GM19193 (cell line): Measurements from ENCODE around the gene NFKBIA.

Experiments used
- POLR2A ChIP-seq: IDR thresholded peaks from 4 replicates; pipeline ENCODE4 v1.6.1; 2011; ENCODE audit not compliant: insufficient read depth, insufficient read length; ENCODE audit errors: extremely low read depth

The NFKBIA gene

DNA sequence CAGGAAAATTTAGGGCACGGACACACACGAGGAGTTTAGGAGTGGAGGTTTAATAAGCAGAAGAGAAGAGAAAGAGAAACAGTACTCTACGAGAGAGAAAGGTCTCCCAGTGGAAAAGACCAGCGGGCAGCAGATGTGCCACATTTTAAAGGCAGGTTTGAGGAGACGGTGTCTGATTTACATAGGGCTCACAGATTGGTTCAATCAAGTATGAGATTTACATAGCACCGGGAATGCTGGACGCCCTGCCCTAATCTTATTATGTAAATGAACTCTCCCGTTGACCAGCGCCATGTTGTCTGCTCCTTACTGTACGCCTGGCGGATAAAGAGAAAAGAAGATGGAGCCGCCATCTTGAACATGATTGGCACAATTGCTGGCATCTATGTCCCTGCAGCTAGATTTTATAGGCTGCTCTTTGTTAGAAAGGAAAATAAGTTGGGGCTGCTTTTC, 17.9 kb downstream of the NFKBIA start:
- no peak for TF ChIP-seq POLR2A

DNA sequence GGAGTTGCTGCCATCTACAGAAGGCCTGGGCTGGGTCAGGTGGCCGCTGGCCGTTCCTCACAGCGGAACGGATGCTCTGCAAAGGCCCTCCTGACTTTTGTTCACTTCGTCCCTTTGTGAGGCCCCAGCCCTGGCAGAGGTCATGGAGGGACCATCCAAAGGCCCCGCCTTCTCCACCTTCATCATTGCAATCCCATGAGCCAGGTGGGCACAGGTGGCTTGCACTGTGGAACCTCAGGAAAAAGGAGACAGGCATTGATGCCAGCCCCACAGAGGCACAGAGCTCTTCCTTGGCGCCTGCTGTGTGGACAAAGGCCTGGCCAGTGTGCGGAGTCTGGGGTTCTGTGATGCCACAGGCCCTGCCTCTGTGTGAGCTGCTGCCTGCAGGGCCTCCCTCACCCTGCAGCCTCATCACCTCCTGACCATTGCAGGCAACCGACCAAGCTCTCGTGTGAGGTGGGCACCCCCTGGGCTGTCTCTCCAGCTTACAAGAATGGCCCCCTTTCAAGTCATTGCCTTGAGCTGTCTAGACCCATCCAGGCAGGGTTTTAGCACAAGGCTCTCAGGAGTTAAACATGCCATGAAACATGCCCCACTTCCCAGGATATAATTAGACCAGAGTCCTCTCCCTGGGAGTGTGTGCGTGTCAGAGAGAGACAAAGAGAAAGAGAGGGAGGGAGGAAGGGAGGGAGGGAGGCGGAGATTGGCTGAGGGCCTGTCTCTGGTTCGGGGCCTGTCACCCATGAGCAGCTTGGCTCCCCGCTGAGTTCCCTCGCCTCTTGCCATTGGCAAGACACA, 19.3 kb downstream of the NFKBIA start:
- no peak for TF ChIP-seq POLR2A

DNA sequence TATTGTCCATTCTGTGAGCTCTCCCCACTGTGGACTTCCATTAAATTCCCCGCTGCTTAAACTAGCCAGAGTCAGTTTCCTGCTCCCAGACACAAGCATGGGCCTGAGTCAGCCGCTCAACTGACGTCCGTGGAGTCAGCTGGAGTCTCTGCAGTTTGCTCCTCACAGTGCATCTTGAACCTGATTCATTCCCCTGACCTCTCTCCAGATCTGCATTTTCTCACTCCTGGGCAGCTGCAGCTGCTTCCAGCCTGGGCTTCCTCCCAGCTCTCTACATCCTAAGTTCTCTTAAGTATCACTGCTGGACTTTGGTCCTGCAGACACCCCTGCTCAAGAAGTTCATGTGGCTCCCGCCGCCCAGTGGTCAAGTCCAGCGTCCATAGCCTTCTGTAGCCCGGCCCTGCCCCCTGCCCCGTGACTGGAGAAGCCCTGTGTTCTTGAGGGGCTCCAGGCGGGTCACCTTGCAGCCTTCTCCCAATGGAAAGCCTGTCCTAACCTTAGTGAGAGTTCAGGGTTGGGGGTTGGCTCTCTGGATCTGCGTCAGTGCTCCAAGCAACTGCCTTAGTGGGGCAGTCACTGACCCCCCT, 20.0 kb downstream of the NFKBIA start:
- no peak for TF ChIP-seq POLR2A

DNA sequence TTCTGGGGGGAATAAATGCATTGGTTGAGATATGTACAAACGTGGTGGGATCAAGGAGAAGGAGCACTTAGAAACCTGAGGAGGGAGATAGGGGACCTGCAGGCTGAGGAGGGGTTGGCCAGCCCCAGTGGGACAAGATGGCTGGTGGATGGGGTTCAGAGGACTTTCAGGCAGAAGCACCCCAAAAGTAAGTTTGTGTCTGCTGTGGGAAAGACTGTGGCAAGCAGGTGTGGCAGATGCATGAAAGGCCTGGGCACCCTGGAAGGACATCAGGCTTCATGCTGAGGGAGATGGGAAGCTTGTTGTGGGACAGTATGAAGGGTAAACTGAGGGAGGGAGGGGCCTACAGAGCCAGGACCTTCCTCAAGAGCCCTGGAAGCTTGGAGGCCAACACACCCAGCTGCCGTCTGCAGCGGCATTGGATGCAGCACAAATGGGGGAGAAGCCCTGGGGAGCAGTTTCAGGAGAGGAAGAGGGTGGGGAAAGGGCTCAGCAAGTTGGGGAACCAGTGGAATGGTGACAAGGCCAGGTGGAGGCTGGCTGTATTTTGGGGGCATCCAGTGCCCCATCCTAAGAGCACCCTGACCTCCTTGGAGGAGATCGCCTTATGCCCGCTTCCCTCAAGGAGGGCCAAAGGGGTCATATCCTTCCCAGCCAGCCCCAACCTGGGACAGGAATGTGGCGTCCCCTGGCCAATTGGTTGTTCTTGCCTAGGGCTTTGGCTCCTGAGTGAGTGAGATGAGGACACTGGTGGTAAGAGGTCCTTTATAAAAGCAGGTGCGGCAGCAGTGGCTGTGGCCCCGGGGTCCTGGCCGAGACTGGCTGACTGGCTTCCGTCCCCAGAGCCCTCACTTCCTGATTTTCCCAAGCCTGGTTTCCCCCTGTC, 20.7 kb downstream of the NFKBIA start:
- TF ChIP-seq POLR2A, result no peak

DNA sequence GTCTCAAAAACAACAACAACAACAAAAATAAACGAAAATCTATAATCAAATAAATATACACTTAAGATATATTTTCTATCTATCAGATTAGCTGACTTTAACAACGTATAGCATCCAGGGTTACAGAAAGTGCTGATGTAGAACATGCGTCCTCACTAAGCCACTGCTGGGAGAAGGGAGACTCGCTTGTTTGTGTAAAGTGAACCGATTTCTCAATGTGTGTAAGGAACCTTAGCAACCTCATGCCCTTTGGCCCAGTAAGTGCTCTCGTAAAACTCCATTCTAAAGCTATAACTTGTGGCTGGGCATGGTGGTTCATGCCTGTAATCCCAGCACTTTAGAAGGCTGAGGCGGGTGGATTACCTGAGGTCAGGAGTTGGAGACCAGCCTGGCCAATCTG, 23.8 kb downstream of the NFKBIA start:
- TF ChIP-seq POLR2A, result no peak

DNA sequence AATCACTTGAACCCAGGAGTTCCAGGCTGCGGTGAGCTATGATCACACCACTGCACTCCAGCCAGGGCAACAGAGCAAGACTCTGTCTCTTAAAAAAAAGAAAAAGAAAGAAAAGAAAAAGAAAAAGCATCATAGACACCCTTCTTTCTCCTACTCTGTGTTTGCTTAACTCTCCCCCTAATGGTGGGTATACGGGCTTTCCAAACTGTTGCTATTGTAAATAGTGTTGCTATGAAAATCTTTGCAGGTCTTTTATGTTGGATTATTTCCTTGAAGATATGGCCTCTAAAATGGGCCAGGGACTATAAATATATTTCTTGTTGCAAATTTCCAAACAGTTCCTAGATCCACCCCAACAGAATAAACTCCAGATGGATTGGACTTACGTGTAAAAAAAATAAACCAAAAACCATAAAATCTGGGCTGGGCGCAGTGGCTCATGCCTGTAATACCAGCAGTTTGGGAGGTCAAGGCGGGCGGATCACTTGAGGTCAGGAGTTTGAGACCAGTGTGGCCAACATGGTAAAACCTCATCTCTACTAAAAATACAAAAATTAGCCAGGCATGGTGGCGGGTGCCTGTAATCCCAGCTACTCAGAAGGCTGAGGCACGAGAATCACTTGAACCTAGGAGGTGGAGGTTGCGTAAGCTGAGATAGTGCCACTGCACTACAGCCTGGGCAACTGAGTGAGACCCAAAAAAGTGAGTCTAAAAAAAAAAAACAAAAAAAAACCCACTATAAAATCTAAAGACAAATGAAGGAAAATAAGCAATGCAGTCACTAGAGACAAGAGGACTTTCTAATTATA, 25.9 kb downstream of the NFKBIA start:
- no peak for TF ChIP-seq POLR2A

DNA sequence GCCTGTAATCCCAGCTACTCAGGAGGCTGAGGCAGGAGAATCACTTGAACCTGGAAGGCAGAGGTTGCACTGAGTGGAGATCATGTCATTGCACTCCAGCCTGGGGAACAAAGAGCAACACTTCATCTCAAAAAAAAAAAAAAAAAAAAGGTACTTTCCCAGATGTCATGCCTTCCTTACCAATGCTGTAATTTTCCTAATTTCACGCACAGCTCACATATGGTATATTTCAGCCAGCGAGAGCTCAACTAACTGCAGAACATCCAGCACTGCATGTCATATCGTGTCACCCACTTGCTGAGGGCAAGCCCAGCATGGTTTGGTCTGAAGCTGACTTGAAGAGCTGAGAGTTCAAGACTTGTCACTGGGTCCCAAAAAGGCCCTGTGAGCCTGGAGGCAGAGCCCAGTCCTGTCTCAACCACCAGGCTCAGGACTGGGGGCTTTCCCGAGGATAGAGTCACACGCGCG, 29.0 kb downstream of the NFKBIA start:
- TF ChIP-seq POLR2A, result no peak

DNA sequence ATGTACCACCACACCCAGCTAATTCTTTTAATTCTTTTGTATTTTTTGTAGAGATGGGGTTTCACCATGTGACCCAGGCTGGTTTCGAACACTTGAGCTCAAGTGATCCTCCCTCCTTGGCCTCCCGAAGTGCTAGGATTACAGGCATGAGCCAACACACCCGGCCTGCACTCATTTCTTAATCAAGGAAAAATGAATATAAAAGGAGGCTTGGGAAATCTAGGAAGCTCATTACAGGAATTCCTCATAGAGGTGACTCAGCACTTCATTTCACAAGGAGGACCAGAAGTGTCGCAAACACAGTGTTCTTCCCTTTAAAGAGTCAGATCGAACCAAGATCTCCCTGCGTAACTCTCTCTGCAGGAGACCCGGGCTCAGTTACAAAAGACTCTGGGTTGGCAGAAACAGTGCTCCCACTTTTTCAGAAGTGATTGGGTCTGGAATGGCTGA, 30.3 kb downstream of the NFKBIA start:
- TF ChIP-seq POLR2A, result no peak

DNA sequence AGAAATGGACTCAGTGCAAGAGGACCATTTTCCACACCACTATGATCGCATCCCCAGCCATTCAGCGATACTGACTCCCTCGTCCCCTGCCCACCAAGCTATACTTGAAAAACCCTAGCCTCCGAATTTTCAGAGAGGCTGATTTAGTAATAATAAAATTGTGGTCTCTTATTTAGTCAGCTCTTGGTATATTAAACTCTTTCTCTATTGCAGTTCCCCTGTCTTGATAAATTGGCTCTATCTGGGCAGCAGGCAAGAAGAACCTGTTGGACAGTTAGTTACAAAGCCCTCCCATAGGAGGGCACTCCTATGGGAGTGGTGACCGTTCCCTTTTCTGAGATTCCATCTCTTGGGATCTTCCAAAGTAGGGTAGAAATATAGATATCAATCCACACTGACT, 33.6 kb downstream of the NFKBIA start:
- no peak for TF ChIP-seq POLR2A

DNA sequence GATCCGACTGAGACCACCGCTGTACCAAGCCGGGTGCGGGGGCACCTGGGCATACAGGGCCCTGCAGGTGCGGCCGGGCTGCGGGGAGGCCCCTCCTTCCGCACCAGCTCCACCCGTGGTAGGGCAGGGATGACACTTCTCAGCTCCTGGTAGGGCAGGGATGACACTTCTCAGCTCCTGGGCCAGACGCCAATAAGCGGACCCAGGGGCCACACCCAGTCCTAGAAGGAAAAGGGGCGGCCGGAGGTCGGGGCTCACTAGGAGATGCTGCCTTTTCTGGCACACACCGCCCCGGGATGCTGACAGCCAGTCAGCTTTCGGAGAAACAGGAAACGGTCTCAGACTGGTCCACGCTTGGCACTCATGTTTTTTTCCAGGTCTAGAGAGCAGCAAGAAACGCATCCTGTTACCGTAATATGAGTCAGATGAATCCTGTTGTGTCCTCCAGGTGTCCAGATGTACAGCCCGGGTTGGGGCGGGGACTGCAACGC, 34.8 kb downstream of the NFKBIA start:
- TF ChIP-seq POLR2A, result no peak

DNA sequence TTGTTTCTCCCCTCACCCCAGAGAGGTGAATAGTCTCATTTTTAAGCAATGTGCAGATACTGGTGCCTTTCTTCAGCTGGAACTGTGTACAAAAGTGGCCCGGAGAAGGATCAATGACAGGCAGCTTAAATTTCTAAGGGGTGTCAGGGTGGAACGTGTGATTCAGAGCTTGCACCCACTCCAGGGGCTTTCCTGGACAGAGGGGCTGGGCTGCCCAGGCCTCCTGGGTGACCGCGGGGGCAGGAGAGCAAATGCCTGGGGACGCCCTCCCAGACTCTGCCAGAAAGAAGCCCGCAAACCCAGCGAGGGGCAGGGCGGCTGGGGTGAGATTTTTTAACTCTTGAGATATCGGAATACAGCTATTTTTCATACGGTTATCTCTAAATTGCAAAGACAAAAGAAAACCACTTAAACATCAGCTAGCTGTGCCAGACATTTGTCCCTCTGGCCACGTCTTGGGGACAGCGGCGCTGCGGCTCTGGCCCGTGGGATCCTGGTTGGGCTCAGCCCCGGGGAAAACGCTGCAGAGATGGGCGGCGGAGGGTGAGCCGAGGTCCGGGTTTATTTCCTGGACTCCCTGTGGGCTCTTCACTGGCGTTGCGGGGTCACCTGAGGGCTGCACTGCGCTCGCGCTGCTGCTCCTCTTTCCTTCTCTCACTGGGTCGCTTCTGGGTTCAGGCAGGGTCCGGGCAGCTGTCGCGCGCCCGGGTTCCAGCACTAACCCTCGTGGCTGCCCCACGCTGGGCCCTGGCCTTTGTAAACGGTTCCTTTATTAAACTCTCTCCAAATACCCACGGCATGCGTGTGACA, 35.8 kb downstream of the NFKBIA start:
- no peak for TF ChIP-seq POLR2A

DNA sequence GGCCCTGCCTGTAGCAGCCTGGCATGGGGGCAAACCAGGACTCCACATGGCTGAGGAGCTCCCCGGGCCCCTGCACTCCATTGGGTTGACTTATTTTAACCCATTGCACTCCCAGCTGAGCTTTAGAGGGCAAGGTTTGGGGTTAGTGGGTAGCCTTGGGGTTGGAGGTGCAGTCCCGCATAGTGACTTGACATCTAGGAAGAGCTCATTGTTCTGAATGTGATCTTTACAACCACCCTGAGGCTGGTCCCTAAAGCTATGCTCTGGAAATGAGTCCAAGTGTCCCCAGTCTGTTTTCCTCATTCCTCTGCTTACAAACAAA, 36.4 kb downstream of the NFKBIA start:
- TF ChIP-seq POLR2A, result no peak

DNA sequence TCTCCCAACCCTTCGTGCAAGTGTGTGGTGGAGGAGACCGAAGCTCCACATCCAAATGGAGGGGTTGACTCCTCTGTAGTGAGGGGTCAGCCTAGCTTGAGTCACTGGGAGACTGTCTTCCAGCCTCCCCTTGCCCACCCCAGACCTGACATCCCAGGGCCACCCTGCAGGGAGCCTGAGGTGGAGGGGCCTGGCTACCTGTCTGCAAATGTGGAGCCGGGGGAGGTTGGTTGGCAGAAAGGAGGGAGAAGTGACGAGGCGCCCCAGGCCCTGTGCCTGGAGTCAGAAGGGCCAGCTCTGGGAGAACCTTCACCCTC, 37.5 kb downstream of the NFKBIA start:
- TF ChIP-seq POLR2A, result no peak

DNA sequence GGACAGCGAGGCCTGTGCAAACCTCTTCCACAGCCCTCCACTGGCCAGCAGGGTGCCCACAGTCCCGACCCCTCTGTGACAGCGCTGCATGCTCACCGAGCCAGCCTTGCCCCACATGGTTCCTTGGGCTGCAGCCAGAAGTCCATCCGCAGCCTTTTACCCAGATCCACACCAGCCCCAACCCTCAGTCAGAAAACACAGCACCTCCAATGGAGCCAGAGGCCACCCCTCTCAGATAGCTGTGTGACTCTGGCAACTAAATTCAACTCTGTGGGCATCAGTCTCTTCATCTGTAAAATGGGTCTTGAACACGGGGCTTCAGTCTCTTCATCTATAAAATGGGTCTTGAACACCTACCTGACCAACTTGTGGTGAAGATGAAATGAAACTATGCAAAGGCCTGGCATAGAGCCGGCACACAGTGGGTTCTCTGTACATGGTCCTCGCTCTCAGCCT, 38.0 kb downstream of the NFKBIA start:
- no peak for TF ChIP-seq POLR2A
